NCI-H446 (cell line): ENCODE measurements around the gene HPSE2.
"Not testable (repeated sequence)": the region's sequence is repeated elsewhere in the genome, so short reads cannot be mapped to it uniquely, and the experiment has no call there.

Experiments used
- DNase-seq, 2 experiments: peaks; one replicate each; lab custom pipeline; 2025; lab: John Stamatoyannopoulos, UW

Gene HPSE2

GRCh38 chr10:98563811-98564210 is 671.8 kb downstream of the HPSE2 start:
- DNase-seq: no peak

DNA sequence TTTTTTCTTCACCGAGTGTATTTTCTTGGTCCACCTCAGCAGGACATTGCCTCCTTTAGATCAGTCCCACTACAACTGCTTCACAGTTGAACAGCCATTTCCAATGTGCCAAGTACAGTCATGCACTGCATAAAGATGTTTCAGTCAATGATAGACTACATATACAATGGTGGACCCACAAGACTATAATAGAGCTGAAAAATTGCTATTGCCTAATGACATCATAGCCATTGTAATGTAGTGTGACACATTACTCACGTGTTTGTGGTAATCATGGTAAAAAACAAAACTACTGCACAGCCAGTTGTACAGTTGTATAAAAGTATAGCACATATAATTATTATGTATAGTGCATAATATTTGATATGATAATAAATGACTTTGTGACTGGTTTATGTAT is 675.1 kb downstream of the HPSE2 start:
- DNase-seq: no peak

DNA sequence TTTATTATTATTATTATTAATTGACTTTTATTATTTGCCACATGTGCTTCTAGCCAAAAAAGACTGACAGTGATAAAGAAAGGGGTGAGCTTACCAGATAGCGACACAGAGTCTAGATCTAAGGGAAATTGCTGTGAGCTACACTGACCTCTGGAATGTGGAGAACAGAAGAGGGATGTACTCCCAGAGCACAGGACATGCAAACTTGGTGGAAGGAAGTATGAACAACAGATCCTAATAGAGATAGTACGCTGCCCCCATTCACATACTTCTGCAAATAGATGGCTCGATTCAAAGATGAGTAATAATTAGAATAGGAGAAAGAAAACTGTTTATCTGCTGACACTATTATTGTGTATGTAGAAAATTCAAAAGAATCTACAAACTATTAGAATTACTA is 679.6 kb downstream of the HPSE2 start:
- DNase-seq: no peak

DNA sequence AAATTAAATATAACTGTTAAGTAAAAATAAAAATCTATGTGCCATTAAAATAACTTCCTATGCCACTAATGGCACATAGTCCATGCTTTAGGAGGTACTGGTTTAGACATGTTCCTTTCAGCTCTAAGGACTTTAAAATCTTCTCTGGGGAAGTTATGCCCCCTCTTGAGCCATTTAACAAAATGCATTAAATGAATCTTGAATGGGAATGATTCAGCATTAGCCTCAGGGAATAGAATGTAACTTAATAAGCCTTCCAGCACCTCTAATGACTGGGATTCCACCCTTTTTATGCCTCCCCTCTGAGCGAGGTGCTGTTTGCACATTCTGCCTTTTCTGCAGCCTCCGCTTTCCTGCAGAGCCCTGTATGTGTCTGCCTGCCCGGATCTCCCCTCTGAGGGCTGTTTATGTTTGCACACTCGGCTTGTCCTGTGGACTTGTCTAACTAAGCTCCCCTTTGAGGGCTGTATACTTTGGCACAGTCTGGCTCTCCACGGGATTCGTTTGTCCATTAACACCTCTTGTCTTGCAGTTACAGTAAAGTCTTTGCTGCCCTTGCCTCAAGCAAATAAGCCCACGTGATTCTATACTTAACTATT is 680.5 kb downstream of the HPSE2 start:
- no peak for DNase-seq

GRCh38 chr10:98541561-98541960 is 694.1 kb downstream of the HPSE2 start:
- DNase-seq: not testable (repeated sequence)

GRCh38 chr10:98539578-98539977 is 696.1 kb downstream of the HPSE2 start:
- DNase-seq: no peak

DNA sequence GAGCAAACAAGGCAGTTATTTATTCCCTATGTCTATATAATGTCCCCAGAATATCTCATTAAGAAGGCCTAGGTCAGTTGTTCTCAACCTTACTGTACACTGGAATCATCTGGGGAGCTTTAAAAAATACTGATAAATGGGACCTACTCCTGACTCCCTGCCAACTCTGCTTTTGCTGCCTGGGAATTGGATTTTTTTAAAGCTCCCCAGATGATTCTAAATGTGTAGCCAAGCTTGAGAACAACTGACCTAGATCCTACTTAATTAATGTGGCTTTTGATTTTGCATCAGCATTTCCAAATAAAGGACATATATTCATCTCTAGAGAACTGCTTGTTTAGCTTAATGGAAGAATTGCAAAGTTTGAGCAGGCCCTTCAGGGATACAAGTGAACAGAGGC is 697.2 kb downstream of the HPSE2 start:
- DNase-seq: no peak

- no peak for DNase-seq
Measured at GRCh38 chr10:98536551-98536950, 699.1 kb downstream of the HPSE2 start.

- no peak for DNase-seq
Measured at GRCh38 chr10:98533746-98534445, 701.8 kb downstream of the HPSE2 start.

DNA sequence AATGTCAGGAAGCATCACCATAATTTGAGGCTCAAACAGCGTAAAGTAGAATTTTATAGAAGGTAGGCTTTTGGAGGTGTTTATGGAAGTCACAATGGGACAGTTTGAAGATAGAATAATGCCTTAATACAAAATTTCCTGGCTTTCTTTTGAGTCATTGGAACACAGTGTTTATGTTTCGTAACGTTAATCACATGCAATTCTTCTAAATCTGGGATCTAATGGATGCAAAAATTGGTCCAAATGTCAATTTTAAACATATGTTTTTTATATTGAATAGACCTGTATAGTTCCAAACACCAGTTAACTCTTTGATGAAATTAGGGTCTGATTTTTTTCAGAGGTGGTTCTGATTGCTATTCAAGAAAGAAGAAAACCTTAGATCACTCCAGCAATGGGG is 702.4 kb downstream of the HPSE2 start:
- DNase-seq: no peak

DNA sequence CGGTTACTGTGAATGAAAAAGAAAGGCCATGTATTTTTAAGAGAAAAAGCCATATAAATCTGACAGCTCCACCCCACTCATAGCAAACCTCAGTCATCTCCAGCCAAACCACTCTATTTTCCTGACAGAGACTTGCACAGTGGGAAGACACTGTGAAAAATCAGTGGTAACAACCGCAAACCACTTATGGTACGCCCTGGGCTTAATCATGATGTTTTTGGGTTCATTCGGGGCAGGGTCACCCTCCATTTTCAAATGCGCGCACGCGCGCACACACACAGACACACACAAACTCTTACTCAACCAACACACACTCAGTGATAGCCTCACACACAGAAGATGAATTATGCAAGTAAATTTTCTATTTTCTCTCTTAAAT is 706.9 kb downstream of the HPSE2 start:
- DNase-seq: no peak

DNA sequence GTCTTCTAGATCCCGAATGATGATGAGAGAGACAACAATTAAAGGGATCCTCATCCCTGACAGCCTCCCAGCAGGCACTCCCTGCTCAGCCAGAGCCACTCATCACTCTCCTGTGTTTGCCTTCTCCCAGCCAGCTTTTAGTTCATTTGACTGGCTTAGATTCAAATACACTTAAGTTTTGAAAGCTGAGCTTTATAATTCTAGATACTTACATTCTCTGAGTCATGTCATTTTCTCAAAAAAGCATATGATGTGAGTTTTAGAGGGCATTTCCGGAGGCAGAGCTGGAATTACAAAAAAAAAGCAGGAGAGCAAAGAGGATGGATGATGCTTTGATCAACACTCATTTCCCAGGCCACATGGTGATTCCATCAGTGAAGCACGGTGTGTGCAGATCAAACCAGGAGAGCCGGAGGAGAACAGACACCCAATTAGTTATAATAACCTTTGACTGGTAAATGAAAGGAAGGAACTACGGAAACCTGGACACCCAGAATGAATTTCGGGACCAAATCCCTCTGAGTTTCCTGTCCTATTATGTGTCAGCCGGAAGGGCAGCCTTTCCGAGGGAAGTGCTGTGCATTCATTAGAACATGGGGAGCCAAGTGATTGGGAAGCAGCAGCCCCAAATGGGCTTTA is 707.4 kb downstream of the HPSE2 start:
- DNase-seq: no peak

DNA sequence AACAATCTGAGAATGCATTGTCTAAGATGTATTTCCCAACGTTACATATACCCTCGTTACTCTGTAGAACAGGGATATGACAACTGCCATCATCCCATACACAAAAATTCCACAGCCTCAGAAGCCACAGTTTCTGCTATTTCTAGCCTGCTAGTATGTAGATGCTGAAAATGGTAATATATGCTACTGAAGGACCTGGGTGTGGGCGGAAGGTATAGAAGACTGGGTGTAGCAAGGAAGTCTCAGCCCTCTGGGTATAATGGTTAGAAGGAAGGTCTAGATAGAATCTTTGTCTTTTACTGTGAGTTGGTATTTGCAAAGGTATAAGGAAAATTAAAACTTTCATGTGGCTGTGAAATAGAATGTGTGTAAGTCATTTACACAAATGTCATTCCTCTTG is 709.7 kb downstream of the HPSE2 start:
- no peak for DNase-seq

GRCh38 chr10:98524124-98524523 is 711.5 kb downstream of the HPSE2 start:
- DNase-seq: no peak

DNA sequence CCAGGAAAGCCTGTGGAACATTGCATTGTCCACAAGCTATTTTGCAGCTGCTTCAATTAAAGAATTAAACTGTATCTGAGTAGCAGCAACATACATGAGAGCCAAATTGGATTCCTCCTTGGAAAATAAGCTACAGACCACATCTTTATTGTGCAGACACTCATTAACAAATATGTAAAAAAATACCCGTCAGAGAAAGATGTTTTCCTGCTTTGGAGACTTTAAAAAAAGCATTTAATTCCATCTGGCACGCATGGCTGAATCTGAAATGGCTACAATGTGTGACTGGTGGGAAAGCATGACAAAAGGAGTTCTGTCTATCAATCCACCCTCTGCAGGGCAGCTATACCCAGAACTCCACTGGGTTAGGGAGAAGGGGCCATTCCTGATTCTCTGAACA is 715.8 kb downstream of the HPSE2 start:
- DNase-seq: no peak

DNA sequence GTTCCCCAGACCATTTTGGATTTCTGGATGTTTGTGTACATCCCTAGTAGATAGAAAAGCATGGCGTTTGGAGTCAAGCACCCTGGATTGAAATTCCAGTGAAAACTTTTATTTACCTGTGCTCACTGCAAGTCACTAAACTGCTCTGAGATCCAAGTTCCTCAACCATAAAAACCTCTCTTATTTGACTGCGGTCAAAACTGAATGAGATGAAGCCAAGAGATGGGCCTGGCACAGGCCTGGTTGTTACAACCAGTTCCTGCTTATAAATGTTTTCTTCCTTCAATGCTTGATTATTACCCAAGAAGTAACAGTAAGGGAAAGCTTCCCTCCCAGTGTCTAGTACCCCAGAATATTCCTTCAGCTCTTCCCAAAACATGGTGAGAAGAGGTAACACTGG is 718.0 kb downstream of the HPSE2 start:
- no peak for DNase-seq

GRCh38 chr10:98516352-98516751 is 719.3 kb downstream of the HPSE2 start:
- no peak for DNase-seq

DNA sequence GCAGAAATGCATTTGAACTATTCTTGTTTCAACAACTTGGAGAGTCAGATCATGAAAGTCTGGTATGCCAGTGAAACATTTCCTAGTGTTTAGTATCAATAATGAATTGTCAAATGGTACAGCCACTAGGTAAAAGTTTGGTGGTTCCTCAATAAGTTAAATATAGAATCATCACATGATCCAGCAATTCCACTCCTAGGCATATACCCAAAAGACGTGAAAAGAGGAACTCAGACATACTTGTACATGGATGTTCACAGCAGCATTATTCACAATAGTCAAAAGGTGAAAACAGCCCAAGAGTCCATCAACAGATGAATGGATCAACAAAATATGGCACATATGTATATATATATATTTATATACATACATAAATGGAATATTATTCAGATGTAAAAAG is 721.9 kb downstream of the HPSE2 start:
- DNase-seq: no peak

GRCh38 chr10:98511876-98512275 is 723.8 kb downstream of the HPSE2 start:
- peak in 1 of 2 experiments; percentile 4 for DNase-seq

DNA sequence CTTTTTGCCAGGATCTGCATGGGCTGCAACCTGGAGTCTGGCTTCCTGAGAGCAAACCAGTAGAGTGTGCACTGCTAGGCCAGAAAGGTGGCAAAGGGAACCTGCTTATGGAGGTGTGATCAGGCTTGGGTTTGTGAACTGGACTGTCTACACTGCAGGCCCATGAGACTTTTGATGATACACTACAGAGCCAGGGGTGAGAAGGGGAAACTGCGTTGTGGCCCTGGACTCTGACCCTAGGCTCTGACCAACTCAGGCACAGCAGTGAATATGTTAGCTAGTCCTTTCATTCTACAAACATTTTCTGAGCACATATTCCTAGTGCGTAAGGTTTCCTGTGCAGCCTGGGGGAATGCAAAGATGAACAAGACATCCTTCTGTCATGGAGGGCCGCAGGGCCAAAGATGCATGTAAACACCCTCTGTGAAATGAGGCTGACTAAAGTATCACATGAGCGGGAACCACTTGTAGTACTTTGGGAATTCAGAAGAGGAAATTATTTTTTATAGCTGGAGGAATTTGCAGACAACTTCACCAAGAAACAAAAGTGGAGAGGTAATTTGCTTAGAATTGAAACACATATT is 725.1 kb downstream of the HPSE2 start:
- DNase-seq: no peak

DNA sequence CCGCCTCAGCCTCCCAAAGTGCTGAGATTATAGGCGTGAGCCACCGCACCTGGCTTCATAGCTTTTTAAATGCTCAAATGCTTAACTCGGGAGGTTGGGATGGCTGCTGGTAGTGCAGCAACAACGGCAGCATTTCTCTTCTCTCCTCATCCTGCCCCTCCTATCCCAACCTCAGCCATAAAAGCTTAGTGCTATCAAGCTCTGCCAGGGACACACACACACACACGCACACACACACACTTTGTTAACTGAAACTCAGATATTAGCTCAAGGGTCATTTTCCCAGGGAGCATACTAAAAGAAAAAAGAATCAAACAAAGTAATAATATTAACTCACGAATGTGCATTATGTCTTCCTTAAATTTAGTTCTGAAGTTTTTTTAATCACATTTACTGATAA is 725.9 kb downstream of the HPSE2 start:
- DNase-seq: no peak

DNA sequence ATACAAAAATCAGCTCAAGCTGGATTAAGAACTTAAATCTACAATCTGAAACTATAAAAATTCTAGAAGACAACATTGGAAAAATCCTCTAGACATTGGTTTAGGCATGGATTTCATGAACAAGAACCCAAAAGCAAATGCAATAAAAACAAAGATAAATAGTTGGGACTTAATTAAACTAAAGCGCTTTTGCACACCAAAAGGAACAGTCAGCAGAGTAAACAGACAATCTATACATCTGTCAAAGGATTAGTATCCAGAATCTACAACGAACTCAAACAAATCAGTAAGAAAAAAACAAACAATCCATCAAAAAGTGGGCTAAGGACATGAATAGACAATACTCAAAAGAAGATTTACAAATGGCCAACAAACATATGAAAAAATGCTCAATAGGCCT is 733.1 kb downstream of the HPSE2 start:
- not testable (repeated sequence) for DNase-seq

DNA sequence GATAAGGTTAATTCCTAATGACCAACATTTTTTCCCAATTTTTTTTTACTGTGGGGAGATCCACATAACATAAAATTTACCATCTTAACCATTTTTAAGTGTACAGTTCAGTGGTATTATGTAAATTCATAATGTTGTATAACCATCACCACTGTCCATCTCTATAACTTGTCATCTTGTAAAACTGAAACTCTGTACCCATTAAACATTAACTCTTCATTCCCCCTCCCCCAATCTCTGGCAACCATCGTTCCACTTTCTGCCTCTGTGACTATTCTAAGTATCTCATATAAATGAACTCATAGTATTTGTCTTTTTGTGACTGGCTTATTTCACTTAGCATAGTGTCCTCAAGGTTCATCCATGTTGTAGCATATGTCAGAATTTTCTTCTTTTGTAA is 742.9 kb downstream of the HPSE2 start:
- DNase-seq: no peak
